ENCODE measurements around the gene NKX3-2. TPM values are rescaled to one million over a fixed set of nuclear protein-coding genes. Genes with fewer than 3 reads are reported as not detected.

The NKX3-2 gene
- total and polyA plus RNA-seq, 8 donors: 0.06 to 0.47 (median 0.12) TPM; not detected in 1

DNA sequence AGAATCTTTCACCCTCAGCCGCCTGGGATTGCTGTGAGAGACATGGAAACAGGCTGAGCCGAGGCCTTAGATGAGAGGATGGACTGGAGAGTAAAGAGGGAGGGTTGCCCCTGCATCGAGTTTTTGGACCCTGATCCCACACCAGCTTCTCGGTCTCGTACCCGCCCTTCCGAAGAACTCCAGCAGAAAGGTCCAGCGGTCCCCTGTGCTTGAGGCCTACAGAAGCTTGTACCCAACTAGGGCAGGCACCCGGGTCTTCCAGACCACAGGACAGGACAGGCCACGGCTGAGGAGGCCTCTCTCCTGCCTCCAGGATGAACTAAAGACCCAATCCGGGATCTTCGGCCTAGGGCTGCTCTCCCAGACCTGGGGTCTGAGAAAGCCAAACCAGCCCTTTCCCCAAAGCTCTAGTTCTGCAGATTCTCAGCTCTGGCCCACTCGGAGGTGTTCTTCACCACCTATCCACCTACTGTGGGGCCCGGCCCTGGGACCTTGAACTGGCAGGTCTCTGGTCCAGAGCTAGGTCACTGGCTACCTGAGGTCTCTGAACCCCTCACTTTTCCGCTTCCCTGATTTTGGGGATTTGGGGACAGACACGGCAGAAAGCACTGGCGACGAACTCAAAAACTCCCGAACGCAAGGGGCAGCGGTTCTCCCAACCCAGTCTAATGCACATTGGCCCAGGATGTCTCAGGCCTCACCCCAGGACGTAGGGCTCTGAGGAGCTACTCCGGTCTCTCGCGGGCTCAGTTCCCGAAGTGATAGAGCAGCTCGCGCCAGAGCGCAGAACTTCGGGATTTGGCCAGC, 1.1 kb downstream of the NKX3-2 start:
- H3K4me1 ChIP-seq: peaks cover 0 to 14% (median 9%) of the 10 kb centered on the region in 3 donors
- no peaks in the 10 kb centered on the region for H3K9me3 ChIP-seq
- DNase-seq (no peak), ATAC-seq (no peak), FAIRE-seq (no peak)
- H3K27ac ChIP-seq: no peak overlapping the region
- H3K27me3 ChIP-seq: peaks cover 2 to 78% (median 19%) of the 10 kb centered on the region in 4 donors
- peak overlapping the region in 2 of 4 donors; percentile 49 to 67 for H3K4me3 ChIP-seq
- 39 to 44% methylated on average over 30 of the region's 30 CpGs for WGBS, 2 donors
- intact Hi-C loops (cut with DNase I): loop anchor here in 1 of 3 donors (5.0 kb wide), 2 partner anchors 691 to 816 kb away; no protein-coding TSS in a partner anchor
- H3K36me3 ChIP-seq: no peaks in the 10 kb centered on the region
- TF ChIP-seq, protein P1, sequence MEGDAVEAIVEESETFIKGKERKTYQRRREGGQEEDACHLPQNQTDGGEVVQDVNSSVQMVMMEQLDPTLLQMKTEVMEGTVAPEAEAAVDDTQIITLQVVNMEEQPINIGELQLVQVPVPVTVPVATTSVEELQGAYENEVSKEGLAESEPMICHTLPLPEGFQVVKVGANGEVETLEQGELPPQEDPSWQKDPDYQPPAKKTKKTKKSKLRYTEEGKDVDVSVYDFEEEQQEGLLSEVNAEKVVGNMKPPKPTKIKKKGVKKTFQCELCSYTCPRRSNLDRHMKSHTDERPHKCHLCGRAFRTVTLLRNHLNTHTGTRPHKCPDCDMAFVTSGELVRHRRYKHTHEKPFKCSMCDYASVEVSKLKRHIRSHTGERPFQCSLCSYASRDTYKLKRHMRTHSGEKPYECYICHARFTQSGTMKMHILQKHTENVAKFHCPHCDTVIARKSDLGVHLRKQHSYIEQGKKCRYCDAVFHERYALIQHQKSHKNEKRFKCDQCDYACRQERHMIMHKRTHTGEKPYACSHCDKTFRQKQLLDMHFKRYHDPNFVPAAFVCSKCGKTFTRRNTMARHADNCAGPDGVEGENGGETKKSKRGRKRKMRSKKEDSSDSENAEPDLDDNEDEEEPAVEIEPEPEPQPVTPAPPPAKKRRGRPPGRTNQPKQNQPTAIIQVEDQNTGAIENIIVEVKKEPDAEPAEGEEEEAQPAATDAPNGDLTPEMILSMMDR (IDR thresholded peaks at IDR 0.05): no peak

- H3K9me3 ChIP-seq: no peaks in the 10 kb centered on the region
- no peaks in the 10 kb centered on the region for H3K36me3 ChIP-seq
- intact Hi-C loops (cut with DNase I): loop anchor here in 1 of 3 donors (5.0 kb wide), 2 partner anchors 690 to 815 kb away; no protein-coding TSS in a partner anchor
- WGBS, 2 donors: 32 to 37% methylated on average over 27 of the region's 27 CpGs
- no peak for ATAC-seq
- H3K27ac ChIP-seq: no peak overlapping the region
- H3K27me3 ChIP-seq: peaks cover 0 to 77% (median 15%) of the 10 kb centered on the region in 4 donors
- peak overlapping the region in 1 of 4 donors; percentile 15 for H3K4me3 ChIP-seq
- H3K4me1 ChIP-seq: peaks cover 0 to 14% (median 9%) of the 10 kb centered on the region in 3 donors
- FAIRE-seq: no peak
- TF ChIP-seq, protein P1 (IDR thresholded peaks at IDR 0.05): no peak
- DNase-seq: no peak
Measured at GRCh38 chr4:13542577-13543031, 1.7 kb downstream of the NKX3-2 start.

- WGBS, 2 donors: 4 to 5% methylated on average over 52 to 79 of the region's 79 CpGs
- DNase-seq (peak; percentile 40 to 84 (median 54)), FAIRE-seq (no peak), ATAC-seq (peak; percentile 35 to 73 (median 63))
- intact Hi-C loops (cut with DNase I): loop anchor here in 1 of 3 donors (5.0 kb wide), 2 partner anchors 690 to 815 kb away; no protein-coding TSS in a partner anchor
- H3K36me3 ChIP-seq: no peaks in the 10 kb centered on the region
- no peak overlapping the region for H3K27ac ChIP-seq
- TF ChIP-seq, protein P1 (IDR thresholded peaks at IDR 0.05): peak in 1 of 4 donors; percentile 16
- H3K27me3 ChIP-seq: peaks cover 0 to 77% (median 13%) of the 10 kb centered on the region in 4 donors
- H3K4me3 ChIP-seq: peak overlapping the region in 2 of 4 donors; percentile 13 to 15
- peaks cover 0 to 14% (median 9%) of the 10 kb centered on the region in 3 donors for H3K4me1 ChIP-seq
- no peaks in the 10 kb centered on the region for H3K9me3 ChIP-seq
Measured at GRCh38 chr4:13541720-13542576, 2.4 kb downstream of the NKX3-2 start.

DNA sequence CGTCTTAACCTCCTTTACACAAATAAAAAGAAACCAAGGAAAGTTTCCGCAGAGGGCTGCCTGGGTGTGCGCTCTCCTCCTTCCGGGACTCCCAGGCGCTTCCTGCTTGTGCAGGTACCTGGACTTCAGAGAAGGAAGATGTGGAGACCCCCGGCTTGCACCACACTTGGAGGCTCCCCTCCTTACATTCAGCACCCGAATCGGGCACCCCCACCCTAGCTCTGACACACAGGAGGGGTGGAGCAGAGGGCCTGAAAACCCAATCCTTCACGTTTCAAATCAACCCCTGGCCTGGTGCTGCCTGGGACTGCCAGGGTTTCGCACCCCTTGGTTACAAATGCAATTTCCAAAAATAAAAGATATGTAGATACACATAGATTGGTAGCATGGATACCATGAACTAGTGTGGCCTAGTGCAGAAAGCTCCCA, 3.1 kb downstream of the NKX3-2 start:
- TF ChIP-seq, protein P1 (IDR thresholded peaks at IDR 0.05): no peak
- H3K9me3 ChIP-seq: no peaks in the 10 kb centered on the region
- H3K4me1 ChIP-seq: peaks cover 0 to 14% (median 9%) of the 10 kb centered on the region in 3 donors
- 43 to 47% methylated on average over 10 of the region's 10 CpGs for WGBS, 2 donors
- H3K27me3 ChIP-seq: peaks cover 0 to 76% (median 12%) of the 10 kb centered on the region in 4 donors
- ATAC-seq (no peak), FAIRE-seq (no peak), DNase-seq (no peak)
- H3K27ac ChIP-seq: no peak overlapping the region
- intact Hi-C loops (cut with DNase I): loop anchor here in 1 of 3 donors (5.0 kb wide), 2 partner anchors 689 to 814 kb away; no protein-coding TSS in a partner anchor
- H3K36me3 ChIP-seq: no peaks in the 10 kb centered on the region
- H3K4me3 ChIP-seq: no peak overlapping the region

All from pancreas (tissue), 10 donors.